Endothelial cell of umbilical vein (primary cell): ENCODE results near the gene CSTA. TPM values are rescaled to one million over a fixed set of nuclear protein-coding genes. Genes with fewer than 3 reads are reported as not detected.

Experiments used
- BruUV-seq: library from RNA; stranded (reverse); fragments of 400-500 nt; replicated peaks from 2 replicates; lab custom pipeline; 2021; lab: Mats Ljungman, UMichigan
- CTCF ChIA-PET: fragments of 300-600, 350-600 bp; sonication (Branson Sonifier 250); formaldehyde crosslinking; loops from one replicate; lab custom pipeline; 2021; ENCODE audit warnings: antibody characterized with exemption, inconsistent platforms; lab: Charles Lee
- POLR2A ChIA-PET: fragments of 300-600, 350-600 bp; sonication (Branson Sonifier 250); formaldehyde crosslinking; loops from one replicate; lab custom pipeline; 2021; ENCODE audit warnings: antibody characterized with exemption, inconsistent platforms; lab: Charles Lee
- DNase-seq: peaks from one replicate; pipeline ENCODE4 v3.0.0-alpha.2; 2011; ENCODE audit warnings: low read depth, low spot score
- FAIRE-seq: peaks from 2 replicates; lab custom pipeline; 2011; peaks lifted over from hg19 to GRCh38; lab: Jason Lieb, UNC
- H2AFZ ChIP-seq: 2 replicates; pipeline ENCODE4 v1.6.0; 2012; ENCODE audit warnings: low read depth, low read length, control low read depth, inconsistent platforms
- H3K27ac ChIP-seq: 2 replicates; pipeline ENCODE4 v1.5.1; 2011; ENCODE audit warnings: low read depth, mild to moderate bottlenecking, control low read depth, low read length, moderate library complexity; ENCODE audit not compliant: insufficient read depth
- H3K27me3 ChIP-seq, 2 experiments: 2 replicates each; pipeline versions ENCODE4 v1.6.0 to v1.6.1; 2011; ENCODE audit warnings: low read length in 2 of 2, mixed read lengths in 1 of 2; ENCODE audit not compliant: control insufficient read depth in 2 of 2, insufficient read depth in 2 of 2
- H3K36me3 ChIP-seq, 2 experiments: 2 replicates in 1 of 2; 3 replicates in 1 of 2; pipeline ENCODE4 v1.5.1; 2011; ENCODE audit warnings: low read length in 2 of 2, mild to moderate bottlenecking in 1 of 2, moderate library complexity in 1 of 2; ENCODE audit not compliant: control insufficient read depth in 2 of 2, insufficient read depth in 2 of 2; ENCODE audit errors: extremely low read depth in 1 of 2
- H3K4me1 ChIP-seq: 3 replicates; pipeline ENCODE4 v1.5.1; 2011; ENCODE audit warnings: mild to moderate bottlenecking, low read length; ENCODE audit not compliant: control insufficient read depth, insufficient read depth; ENCODE audit errors: extremely low read depth
- H3K4me2 ChIP-seq: 2 replicates; pipeline ENCODE4 v1.6.1; 2011; ENCODE audit warnings: low read length, control low read depth, mixed read lengths; ENCODE audit not compliant: insufficient read depth
- H3K4me3 ChIP-seq, 3 experiments: fragments of 200-600 bp in 1 of 3; sonication (generic), shearing (Covaris generic) in 1 of 3; replicated peaks in 1 of 3; 2 replicates each; pipeline ENCODE4 v1.5.1; 2011 to 2016; ENCODE audit warnings: control low read depth in 3 of 3, low read length in 3 of 3, mild to moderate bottlenecking in 2 of 3, inconsistent platforms in 1 of 3, low read depth in 1 of 3, moderate library complexity in 1 of 3; ENCODE audit not compliant: insufficient read depth in 1 of 3
- H3K79me2 ChIP-seq: 2 replicates; pipeline ENCODE4 v1.6.0; 2012; ENCODE audit warnings: low read length, inconsistent platforms; ENCODE audit not compliant: control insufficient read depth, insufficient read depth
- H3K9ac ChIP-seq: replicated peaks from 2 replicates; pipeline ENCODE3; 2011; ENCODE audit warnings: low read length, control low read depth; ENCODE audit not compliant: insufficient read depth; ENCODE audit errors: extremely low read depth
- H3K9me1 ChIP-seq: replicated peaks from 3 replicates; pipeline ENCODE4 v1.6.0; 2011; ENCODE audit warnings: mild to moderate bottlenecking, low read length; ENCODE audit not compliant: control insufficient read depth, insufficient read depth; ENCODE audit errors: extremely low read depth
- H3K9me3 ChIP-seq: replicated peaks from 2 replicates; pipeline ENCODE4 v1.5.1; 2012; ENCODE audit warnings: low read length, inconsistent platforms; ENCODE audit not compliant: control insufficient read depth, insufficient read depth
- H4K20me1 ChIP-seq: replicated peaks from 2 replicates; pipeline ENCODE3; 2011; ENCODE audit warnings: mild to moderate bottlenecking, low read length; ENCODE audit not compliant: control insufficient read depth, insufficient read depth; ENCODE audit errors: extremely low read depth
- EZH2 ChIP-seq: IDR thresholded peaks from 2 replicates; pipeline ENCODE4 v1.6.1; 2012; ENCODE audit warnings: borderline replicate concordance, low read depth, mild to moderate bottlenecking, moderate library complexity, low read length, inconsistent platforms; ENCODE audit not compliant: severe bottlenecking
- FOS ChIP-seq: IDR thresholded peaks from 2 replicates; pipeline ENCODE4 v1.6.1; 2011; ENCODE audit warnings: mild to moderate bottlenecking, low read length, moderate library complexity, borderline replicate concordance; ENCODE audit not compliant: insufficient read depth
- GATA2 ChIP-seq: IDR thresholded peaks from 2 replicates; pipeline ENCODE4 v1.7.0; 2011; ENCODE audit warnings: low read depth, mild to moderate bottlenecking, moderate library complexity, mixed read lengths, low read length; ENCODE audit not compliant: insufficient read length, insufficient read depth
- JUN ChIP-seq: IDR thresholded peaks from 2 replicates; pipeline ENCODE4 v1.6.1; 2011; ENCODE audit warnings: borderline replicate concordance, low read depth; ENCODE audit not compliant: insufficient read length, insufficient read depth
- MYC ChIP-seq: IDR thresholded peaks from one replicate; pipeline ENCODE4 v1.6.1; 2011; ENCODE audit warnings: mild to moderate bottlenecking, low read depth, low read length
- POLR2A ChIP-seq: IDR thresholded peaks from 2 replicates; pipeline ENCODE4 v1.6.1; 2012; ENCODE audit warnings: low read depth, mild to moderate bottlenecking, control low read depth, low read length
- POLR2AphosphoS5 ChIP-seq: IDR thresholded peaks from 2 replicates; pipeline ENCODE4 v1.6.1; 2012; ENCODE audit warnings: low read depth, mild to moderate bottlenecking, control low read depth, low read length, moderate library complexity; ENCODE audit not compliant: insufficient read depth
- dilution Hi-C: fragments of 300-500 bp; cut with MboI; formaldehyde crosslinking; loops from one replicate; pipeline ENCODE4 v1.15.0; 2019; ENCODE audit warnings: low sequenced_read_pairs; ENCODE audit not compliant: extremely low pct_ligation_motif_present
- intact Hi-C: fragments of 100-400 bp; cut with micrococcal nuclease; formaldehyde crosslinking; loops from one replicate; pipeline ENCODE4 v1.10.0; 2022
- polyA plus RNA-seq, 4 experiments: library from polyadenylated mRNA; depleted of rRNA in 3 of 4; stranded (reverse) in 3 of 4; unstranded in 1 of 4; fragments of >200 nt; gene quantifications; 2 replicates each; pipeline versions ENCODE4 v1.2.1 to v1.2.3, GENCODE V29; 2011 to 2012; ENCODE audit warnings: missing spikeins in 1 of 4
- total RNA-seq: library from RNA; stranded (reverse); gene quantifications from 2 replicates; pipeline ENCODE4 v1.2.3, GENCODE V29; 2021
- TF ChIP-seq, protein P1 (sequence below): IDR thresholded peaks from 2 replicates; pipeline ENCODE4 v1.6.1; 2011; ENCODE audit not compliant: insufficient read depth, insufficient read length
- TF ChIP-seq, protein P2 (sequence below), 2 donors: IDR thresholded peaks; 1 replicate in 1 of 2; 2 replicates in 1 of 2; pipeline ENCODE4 v1.5.1; 2011; ENCODE audit warnings: low read length in 2 of 2, mild to moderate bottlenecking in 2 of 2, moderate library complexity in 2 of 2, control low read depth in 1 of 2, inconsistent platforms in 1 of 2, low read depth in 1 of 2; ENCODE audit not compliant: insufficient read depth in 1 of 2; ENCODE audit errors: extremely low read depth in 1 of 2

The CSTA gene
- total and polyA plus RNA-seq, 2 donors (not counting 3 experiments of a cell fraction or from before 2014, with no cell fraction given): not detected

DNA sequence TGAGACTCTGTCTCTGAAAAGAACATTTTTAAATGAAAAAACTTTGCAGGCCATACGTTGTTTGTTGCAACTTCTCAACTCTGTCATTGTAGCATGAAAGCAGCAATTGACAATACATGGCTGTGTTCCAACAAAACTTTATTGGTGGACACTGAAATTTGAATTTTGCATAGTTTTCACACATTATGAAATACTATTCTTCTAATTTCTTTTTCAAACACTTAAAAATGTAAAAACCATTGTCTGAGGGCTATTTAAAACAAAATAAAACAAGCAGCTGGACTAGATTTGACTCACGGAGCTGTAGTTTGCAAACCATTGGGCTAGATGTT lies 18.5 kb upstream of the CSTA start:
- DNase-seq: no peak
- Histone ChIP-seq H3K27me3 (peaks cover 3 to 5% of the 10 kb centered on the region in 2 experiments), H4K20me1 (no peaks in the 10 kb centered on the region), H3K79me2 (no peaks in the 10 kb centered on the region), H3K4me1 (no peaks in the 10 kb centered on the region), H3K36me3 (no peaks in the 10 kb centered on the region), H3K9ac (no peak overlapping the region), H2AFZ (no peak overlapping the region), H3K27ac (no peak overlapping the region), H3K9me1 (no peaks in the 10 kb centered on the region), H3K4me3 (no peak overlapping the region), H3K4me2 (no peak overlapping the region), H3K9me3 (no peaks in the 10 kb centered on the region)
- dilution Hi-C loops: no loop called here
- BruUV-seq: no TSS peak
- intact Hi-C loops: no loop called here
- no peak for FAIRE-seq
- no peak for TF ChIP-seq JUN
- TF ChIP-seq, protein P1, sequence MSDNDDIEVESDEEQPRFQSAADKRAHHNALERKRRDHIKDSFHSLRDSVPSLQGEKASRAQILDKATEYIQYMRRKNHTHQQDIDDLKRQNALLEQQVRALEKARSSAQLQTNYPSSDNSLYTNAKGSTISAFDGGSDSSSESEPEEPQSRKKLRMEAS: no peak
- no peak for TF ChIP-seq EZH2
- no peak for TF ChIP-seq POLR2A
- TF ChIP-seq, protein P2, sequence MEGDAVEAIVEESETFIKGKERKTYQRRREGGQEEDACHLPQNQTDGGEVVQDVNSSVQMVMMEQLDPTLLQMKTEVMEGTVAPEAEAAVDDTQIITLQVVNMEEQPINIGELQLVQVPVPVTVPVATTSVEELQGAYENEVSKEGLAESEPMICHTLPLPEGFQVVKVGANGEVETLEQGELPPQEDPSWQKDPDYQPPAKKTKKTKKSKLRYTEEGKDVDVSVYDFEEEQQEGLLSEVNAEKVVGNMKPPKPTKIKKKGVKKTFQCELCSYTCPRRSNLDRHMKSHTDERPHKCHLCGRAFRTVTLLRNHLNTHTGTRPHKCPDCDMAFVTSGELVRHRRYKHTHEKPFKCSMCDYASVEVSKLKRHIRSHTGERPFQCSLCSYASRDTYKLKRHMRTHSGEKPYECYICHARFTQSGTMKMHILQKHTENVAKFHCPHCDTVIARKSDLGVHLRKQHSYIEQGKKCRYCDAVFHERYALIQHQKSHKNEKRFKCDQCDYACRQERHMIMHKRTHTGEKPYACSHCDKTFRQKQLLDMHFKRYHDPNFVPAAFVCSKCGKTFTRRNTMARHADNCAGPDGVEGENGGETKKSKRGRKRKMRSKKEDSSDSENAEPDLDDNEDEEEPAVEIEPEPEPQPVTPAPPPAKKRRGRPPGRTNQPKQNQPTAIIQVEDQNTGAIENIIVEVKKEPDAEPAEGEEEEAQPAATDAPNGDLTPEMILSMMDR (IDR thresholded peaks at IDR 0.05; ENCODE audit: extremely low read depth in 1 of 2, insufficient read depth in 1 of 2, low read depth in 1 of 2, low read length in 2 of 2): no peak
- no peak for TF ChIP-seq FOS
- no peak for TF ChIP-seq GATA2
- no peak for TF ChIP-seq MYC
- TF ChIP-seq POLR2AphosphoS5: no peak
- CTCF ChIA-PET: interaction anchor here (0.8 to 2.5 kb wide), 2 partner anchors 373 to 760 kb away, joined by 3 to 11 read pairs; partner anchors contain the start of gene POLQ
- POLR2A ChIA-PET: no interaction called here
